TTC549 (cell line): ENCODE measurements around the gene ABCF3.

Source experiments
- FAIRE-seq: peaks from 2 replicates; lab custom pipeline; 2012; peaks lifted over from hg19 to GRCh38; lab: Jason Lieb, UNC

ABCF3 gene

GRCh38 chr3:184186902-184187207 is 856 bp downstream of the ABCF3 start:
- FAIRE-seq: no peak

- no peak for FAIRE-seq
These were observed 2.1 kb downstream of the ABCF3 start for GRCh38 chr3:184188080-184188479.

GRCh38 chr3:184189421-184189820 is 3.4 kb downstream of the ABCF3 start:
- no peak for FAIRE-seq

- FAIRE-seq: no peak
These were observed 6.9 kb downstream of the ABCF3 start for GRCh38 chr3:184192889-184193288.

GRCh38 chr3:184193991-184194539 is 8.1 kb downstream of the ABCF3 start:
- no peak for FAIRE-seq

GRCh38 chr3:184196536-184196935 is 10.5 kb downstream of the ABCF3 start:
- FAIRE-seq: no peak

- FAIRE-seq: no peak
These were observed 12.5 kb downstream of the ABCF3 start for GRCh38 chr3:184198509-184198908.

GRCh38 chr3:184200825-184201224 is 14.8 kb downstream of the ABCF3 start:
- FAIRE-seq: no peak

GRCh38 chr3:184203526-184203925 is 17.5 kb downstream of the ABCF3 start:
- no peak for FAIRE-seq

- FAIRE-seq: no peak
These were observed 23.3 kb downstream of the ABCF3 start for GRCh38 chr3:184209146-184209923.

- no peak for FAIRE-seq
These were observed 25.3 kb downstream of the ABCF3 start for GRCh38 chr3:184211297-184211696.

- no peak for FAIRE-seq
These were observed 25.7 kb downstream of the ABCF3 start for GRCh38 chr3:184211718-184212117.

GRCh38 chr3:184218814-184219213 is 32.8 kb downstream of the ABCF3 start:
- no peak for FAIRE-seq

GRCh38 chr3:184222521-184222920 is 36.5 kb downstream of the ABCF3 start:
- no peak for FAIRE-seq

GRCh38 chr3:184223946-184224345 is 37.9 kb downstream of the ABCF3 start:
- no peak for FAIRE-seq

- FAIRE-seq: no peak
These were observed 41.5 kb downstream of the ABCF3 start for GRCh38 chr3:184227481-184227935.

- FAIRE-seq: no peak
These were observed 42.6 kb downstream of the ABCF3 start for GRCh38 chr3:184228376-184229137.

GRCh38 chr3:184229394-184230080 is 43.5 kb downstream of the ABCF3 start, which contains the start of gene VWA5B2:
VWA5B2 (plus strand) TSS chr3:184229585; CDS start chr3:184230529, 944 bp downstream.
- no peak for FAIRE-seq

- no peak for FAIRE-seq
These were observed 44.1 kb downstream of the ABCF3 start for GRCh38 chr3:184230081-184230602.

- no peak for FAIRE-seq
These were observed 44.9 kb downstream of the ABCF3 start for GRCh38 chr3:184230603-184231528.

GRCh38 chr3:184231671-184232070 is 45.7 kb downstream of the ABCF3 start:
- no peak for FAIRE-seq
